GM23248 (cell line): ENCODE measurements around the gene SAMSN1.

Experiments
- EZH2 ChIP-seq: fragments of 200-600 bp; sonication (generic); IDR thresholded peaks from 2 replicates; pipeline ENCODE4 v1.6.1; 2018; ENCODE audit warnings: antibody characterized with exemption, mild to moderate bottlenecking; ENCODE audit not compliant: insufficient read depth, poor library complexity, severe bottlenecking
- EZH2phosphoT487 ChIP-seq: fragments of 200-600 bp; sonication (generic); IDR thresholded peaks from 2 replicates; pipeline ENCODE4 v1.6.1; 2018; ENCODE audit warnings: antibody characterized with exemption, moderate library complexity, mild to moderate bottlenecking, low read depth; ENCODE audit not compliant: insufficient read depth

DNA sequence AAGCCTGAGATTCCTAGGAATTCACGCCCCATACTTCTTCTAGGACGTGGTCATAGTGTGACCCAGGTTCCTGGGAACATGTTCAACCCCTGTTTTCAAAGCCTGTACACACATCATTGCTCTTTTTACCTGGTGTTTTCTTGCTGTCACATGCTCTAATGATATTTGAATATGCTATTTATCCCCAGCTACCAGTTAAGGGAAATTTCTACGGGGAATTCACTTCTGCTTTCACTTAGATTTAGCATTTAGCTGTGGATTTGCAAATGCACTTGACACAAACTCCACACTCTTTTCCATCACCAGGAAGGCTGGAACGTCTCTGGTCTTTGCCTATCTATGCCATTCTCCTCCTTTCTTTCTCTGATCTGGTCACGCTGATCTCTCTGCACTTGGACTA is 11.3 kb upstream of the SAMSN1 start:
- TF ChIP-seq EZH2 = no peak
- no peak for TF ChIP-seq EZH2phosphoT487
